ENCODE measurements around the gene GRID2.

GRID2 gene

GRCh38 chr4:92535599-92535998 lies 231.8 kb downstream of the GRID2 start:
- DNase-seq, result no peak

- DNase-seq, result no peak
Observed at GRCh38 chr4:92551616-92552015, 247.8 kb downstream of the GRID2 start.

GRCh38 chr4:92566269-92566668 lies 262.5 kb downstream of the GRID2 start:
- no peak for DNase-seq

GRCh38 chr4:92580816-92581215 lies 277.1 kb downstream of the GRID2 start:
- no peak for DNase-seq

- no peak for DNase-seq
Observed at GRCh38 chr4:92599044-92599443, 295.3 kb downstream of the GRID2 start.

- DNase-seq, result no peak
Observed at GRCh38 chr4:92600638-92601037, 296.9 kb downstream of the GRID2 start.

- no peak for DNase-seq
Observed at GRCh38 chr4:92606227-92606626, 302.5 kb downstream of the GRID2 start.

- DNase-seq, result no peak
Observed at GRCh38 chr4:92615049-92615448, 311.3 kb downstream of the GRID2 start.

- DNase-seq, result no peak
Observed at GRCh38 chr4:92618968-92619367, 315.2 kb downstream of the GRID2 start.

GRCh38 chr4:92629302-92629701 lies 325.5 kb downstream of the GRID2 start:
- no peak for DNase-seq

GRCh38 chr4:92634882-92635281 lies 331.1 kb downstream of the GRID2 start:
- no peak for DNase-seq

GRCh38 chr4:92636038-92636806 lies 332.5 kb downstream of the GRID2 start:
- DNase-seq, result no peak

- DNase-seq, result no peak
Observed at GRCh38 chr4:92641409-92641808, 337.6 kb downstream of the GRID2 start.

- no peak for DNase-seq
Observed at GRCh38 chr4:92646826-92647225, 343.1 kb downstream of the GRID2 start.

- DNase-seq, result no peak
Observed at GRCh38 chr4:92651536-92651935, 347.8 kb downstream of the GRID2 start.

- no peak for DNase-seq
Observed at GRCh38 chr4:92654084-92654483, 350.3 kb downstream of the GRID2 start.

- DNase-seq, result no peak
Observed at GRCh38 chr4:92657695-92658094, 353.9 kb downstream of the GRID2 start.

GRCh38 chr4:92658318-92658717 lies 354.6 kb downstream of the GRID2 start:
- DNase-seq, result no peak

GRCh38 chr4:92677805-92678204 lies 374.0 kb downstream of the GRID2 start:
- DNase-seq, result no peak

- no peak for DNase-seq
Observed at GRCh38 chr4:92678292-92678691, 374.5 kb downstream of the GRID2 start.

- no peak for DNase-seq
Observed at GRCh38 chr4:92679149-92679548, 375.4 kb downstream of the GRID2 start.

- no peak for DNase-seq
Observed at GRCh38 chr4:92714640-92715039, 410.9 kb downstream of the GRID2 start.

- DNase-seq, result no peak
Observed at GRCh38 chr4:92733231-92733630, 429.5 kb downstream of the GRID2 start.

GRCh38 chr4:92735025-92735665 lies 431.4 kb downstream of the GRID2 start:
- DNase-seq, result no peak

GRCh38 chr4:92760433-92760832 lies 456.7 kb downstream of the GRID2 start:
- DNase-seq, result no peak

All from CD4-positive, alpha-beta T cell treated with Interleukin-1 beta for 1 hour (primary cell).